ENCODE results near the gene CLDN4. TPM values are rescaled to one million over a fixed set of nuclear protein-coding genes. Genes with fewer than 3 reads are reported as not detected.
A peak's percentile ranks its signal among the peaks of the same experiment; 100 is the strongest.
"Not testable (repeated sequence)": the region's sequence is repeated elsewhere in the genome, so short reads cannot be mapped to it uniquely, and the experiment has no call there.

CLDN4 gene
- total RNA-seq, 2 experiments from 2014 or later, result 0.10 TPM; not detected in 1

DNA sequence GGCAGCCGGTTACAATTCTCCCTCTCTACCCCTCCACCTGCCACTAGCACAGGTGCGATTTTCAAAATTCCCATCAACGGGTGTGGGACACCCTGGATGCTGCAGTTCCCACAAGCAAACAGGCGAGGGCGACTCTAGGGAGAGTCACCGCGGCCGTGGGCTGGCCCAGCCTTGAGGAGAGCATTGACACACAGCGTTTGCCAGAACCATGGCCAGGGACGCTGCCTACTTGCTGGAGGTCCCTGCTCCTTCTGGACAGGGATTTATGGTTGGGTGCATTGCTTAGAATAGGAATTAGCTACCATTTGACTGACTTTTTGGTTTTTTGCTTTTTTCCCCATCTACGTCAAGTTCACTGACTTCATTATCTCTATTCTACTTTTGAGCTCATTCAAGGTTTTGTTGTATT, 19.0 kb upstream of the CLDN4 start:
- Mint-ChIP-seq H3K4me1 (no peaks in the 10 kb centered on the region), H3K27ac (no peak overlapping the region), H3K4me3 (no peak overlapping the region), H3K9me3 (no peaks in the 10 kb centered on the region), H3K27me3 (peaks cover 4% of the 10 kb centered on the region), H3K36me3 (ENCODE audit: low read depth) (no peaks in the 10 kb centered on the region)
- ChIA-PET CTCF (interaction anchor here (0.6 to 7.0 kb wide), 8 partner anchors 9 to 64 kb away, joined by 3 to 66 read pairs (median 4); no protein-coding TSS in a partner anchor), POLR2A (no interaction called here)
- DNase-seq, result peak; percentile 65

DNA sequence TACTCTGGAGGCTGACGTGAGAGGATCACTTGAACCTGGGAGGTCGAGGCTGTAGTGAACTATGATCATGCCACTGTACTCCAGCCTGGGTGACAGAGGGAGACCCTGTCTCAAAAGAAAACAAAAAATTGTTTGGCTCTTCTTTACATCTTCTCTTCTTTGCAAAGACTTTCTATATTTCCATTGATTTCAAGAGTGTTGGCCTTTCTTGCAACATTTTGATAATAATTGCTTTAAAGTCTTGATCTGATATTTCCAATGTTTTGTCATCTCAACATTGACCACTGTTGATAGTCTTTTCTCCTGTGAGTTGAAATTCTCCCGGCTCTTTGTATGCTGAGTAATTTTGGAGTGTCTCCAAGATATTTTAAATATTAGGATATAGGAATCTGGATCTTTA, 17.8 kb upstream of the CLDN4 start:
- Mint-ChIP-seq H3K9me3 (no peaks in the 10 kb centered on the region), H3K4me3 (no peak overlapping the region), H3K27me3 (peaks cover 6% of the 10 kb centered on the region), H3K36me3 (ENCODE audit: low read depth) (no peaks in the 10 kb centered on the region), H3K4me1 (no peaks in the 10 kb centered on the region), H3K27ac (no peak overlapping the region)
- POLR2A ChIA-PET, result no interaction called here
- no peak for DNase-seq
- CTCF ChIA-PET, result interaction anchor here (2.0 to 7.0 kb wide), 2 partner anchors 12 to 42 kb away, joined by 5 to 66 read pairs; no protein-coding TSS in a partner anchor

DNA sequence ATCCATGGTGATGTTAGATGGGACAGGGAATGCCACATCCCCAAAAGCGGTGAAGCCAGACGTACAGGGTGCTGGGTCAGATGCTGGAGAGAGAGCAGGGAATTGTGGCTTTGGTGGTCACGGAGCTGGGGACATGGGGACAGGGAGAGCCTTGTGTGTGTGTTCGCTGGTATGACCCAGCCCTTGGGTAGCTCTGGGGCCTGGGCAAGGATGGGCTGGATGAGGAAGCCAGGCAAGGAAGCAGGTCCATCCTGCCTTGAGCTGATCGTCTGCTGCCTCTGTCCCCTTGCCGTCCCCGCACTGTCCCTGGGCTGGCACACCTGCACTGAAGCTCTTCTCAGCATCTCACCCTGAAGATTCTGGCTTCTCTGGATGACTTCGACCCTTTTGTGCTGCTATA, 15.4 kb upstream of the CLDN4 start:
- no peaks in the 10 kb centered on the region for H3K4me1 Mint-ChIP-seq
- no peak overlapping the region for H3K4me3 Mint-ChIP-seq
- no peak overlapping the region for H3K27ac Mint-ChIP-seq
- CTCF ChIA-PET, result interaction anchor here (7.0 kb wide), 1 partner anchor 40 kb away, joined by 66 read pairs; no protein-coding TSS in a partner anchor
- H3K9me3 Mint-ChIP-seq, result no peaks in the 10 kb centered on the region
- POLR2A ChIA-PET, result interaction anchor here (1.3 kb wide), 1 partner anchor 11 kb away, joined by 4 read pairs; no protein-coding TSS in a partner anchor
- peaks cover 8% of the 10 kb centered on the region for H3K27me3 Mint-ChIP-seq
- no peak for DNase-seq
- H3K36me3 Mint-ChIP-seq (ENCODE audit: low read depth), result no peaks in the 10 kb centered on the region

DNA sequence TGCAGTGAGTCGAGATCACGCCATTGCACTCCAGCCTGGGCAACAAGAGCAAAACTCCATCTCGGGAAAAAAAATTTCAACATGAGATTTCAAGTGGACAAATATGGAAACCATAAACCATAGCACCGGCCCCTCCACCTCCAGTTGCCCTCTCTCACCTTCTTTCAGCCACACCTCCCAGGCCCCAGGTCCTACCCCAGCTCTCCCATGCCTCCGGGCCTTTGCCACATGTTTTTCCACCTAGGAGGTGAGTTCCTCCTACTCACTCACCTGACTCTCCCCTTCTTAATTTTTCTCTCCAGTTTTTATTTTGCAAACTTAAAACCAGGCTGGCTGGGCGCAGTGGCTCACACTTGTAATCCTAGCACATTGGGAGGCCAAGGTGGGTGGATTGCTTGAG, 13.7 kb upstream of the CLDN4 start:
- no peak overlapping the region for H3K27ac Mint-ChIP-seq
- POLR2A ChIA-PET, result no interaction called here
- peaks cover 8% of the 10 kb centered on the region for H3K27me3 Mint-ChIP-seq

GRCh38 chr7:73820013-73820412, 10.8 kb upstream of the CLDN4 start:
- POLR2A ChIA-PET, result no interaction called here
- peaks cover 6% of the 10 kb centered on the region for H3K27me3 Mint-ChIP-seq
- H3K36me3 Mint-ChIP-seq (ENCODE audit: low read depth), result no peaks in the 10 kb centered on the region
- H3K27ac Mint-ChIP-seq, result no peak overlapping the region
- no peaks in the 10 kb centered on the region for H3K4me1 Mint-ChIP-seq
- no peak overlapping the region for H3K4me3 Mint-ChIP-seq
- DNase-seq, result no peak
- CTCF ChIA-PET, result no interaction called here
- H3K9me3 Mint-ChIP-seq, result no peaks in the 10 kb centered on the region

More for the DNA sequence above, 13.7 kb upstream of the CLDN4 start:
- no peaks in the 10 kb centered on the region for H3K36me3 Mint-ChIP-seq (ENCODE audit: low read depth)
- CTCF ChIA-PET, result interaction anchor here (1.6 kb wide), 1 partner anchor 38 kb away, joined by 10 read pairs; no protein-coding TSS in a partner anchor
- no peaks in the 10 kb centered on the region for H3K9me3 Mint-ChIP-seq
- H3K4me3 Mint-ChIP-seq, result no peak overlapping the region
- DNase-seq, result no peak
- no peaks in the 10 kb centered on the region for H3K4me1 Mint-ChIP-seq

- H3K36me3 Mint-ChIP-seq (ENCODE audit: low read depth); H3K27ac Mint-ChIP-seq; H3K4me3 Mint-ChIP-seq; POLR2A ChIA-PET; H3K4me1 Mint-ChIP-seq; DNase-seq; H3K9me3 Mint-ChIP-seq; H3K27me3 Mint-ChIP-seq: not testable (repeated sequence)
- CTCF ChIA-PET, result interaction anchor here (1.1 to 2.4 kb wide), 2 partner anchors 33 to 385 kb away, joined by 3 to 7 read pairs; no protein-coding TSS in a partner anchor
Observed at GRCh38 chr7:73821597-73822285, 9.1 kb upstream of the CLDN4 start.

GRCh38 chr7:73822319-73823173, 8.2 kb upstream of the CLDN4 start:
- Mint-ChIP-seq H3K4me3 (no peak overlapping the region), H3K4me1 (peaks cover 13% of the 10 kb centered on the region), H3K9me3 (no peaks in the 10 kb centered on the region), H3K36me3 (ENCODE audit: low read depth) (no peaks in the 10 kb centered on the region), H3K27ac (no peak overlapping the region), H3K27me3 (peaks cover 12% of the 10 kb centered on the region)
- CTCF ChIA-PET, result interaction anchor here (0.7 to 2.4 kb wide), 4 partner anchors 11 to 204 kb away, joined by 3 to 7 read pairs (median 5); no protein-coding TSS in a partner anchor
- no peak for DNase-seq
- POLR2A ChIA-PET, result no interaction called here

- Mint-ChIP-seq H3K4me3 (no peak overlapping the region), H3K4me1 (peaks cover 19% of the 10 kb centered on the region), H3K27me3 (peaks cover 10% of the 10 kb centered on the region), H3K36me3 (ENCODE audit: low read depth) (no peaks in the 10 kb centered on the region), H3K9me3 (no peaks in the 10 kb centered on the region), H3K27ac (no peak overlapping the region)
- ChIA-PET POLR2A (no interaction called here), CTCF (interaction anchor here (1.6 to 2.4 kb wide), 3 partner anchors 12 to 204 kb away, joined by 4 to 7 read pairs (median 6); no protein-coding TSS in a partner anchor)
- no peak for DNase-seq
Observed at GRCh38 chr7:73823257-73823656, 7.5 kb upstream of the CLDN4 start.

- no peaks in the 10 kb centered on the region for H3K9me3 Mint-ChIP-seq
- H3K27ac Mint-ChIP-seq, result no peak overlapping the region
- peaks cover 10% of the 10 kb centered on the region for H3K27me3 Mint-ChIP-seq
- peaks cover 26% of the 10 kb centered on the region for H3K4me1 Mint-ChIP-seq
- POLR2A ChIA-PET, result no interaction called here
- no peak overlapping the region for H3K4me3 Mint-ChIP-seq
- no peak for DNase-seq
- no peaks in the 10 kb centered on the region for H3K36me3 Mint-ChIP-seq (ENCODE audit: low read depth)
- CTCF ChIA-PET, result interaction anchor here (1.6 to 2.4 kb wide), 4 partner anchors 12 to 203 kb away, joined by 4 to 7 read pairs (median 6); no protein-coding TSS in a partner anchor
Observed at GRCh38 chr7:73823873-73824592, 6.8 kb upstream of the CLDN4 start.

DNA sequence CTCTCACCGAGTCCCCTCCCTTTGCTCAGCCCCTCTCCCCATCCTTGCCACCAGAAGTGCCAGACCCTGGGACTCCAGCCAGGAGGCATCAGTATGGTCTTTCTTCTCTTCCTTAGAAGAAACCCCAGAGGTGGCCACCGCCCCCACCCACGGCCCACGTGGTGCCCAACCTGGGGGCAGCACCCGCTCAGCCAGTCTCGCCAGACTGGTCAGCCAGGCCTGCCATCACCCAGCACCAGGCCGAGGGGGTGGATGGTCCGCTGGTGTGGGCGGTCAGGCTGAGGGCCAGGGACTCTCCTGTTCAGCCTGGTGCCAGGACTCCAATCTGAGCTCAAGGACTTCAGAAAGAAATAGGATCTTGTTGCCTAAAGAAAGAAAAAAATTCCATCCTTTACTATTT, 5.8 kb upstream of the CLDN4 start:
- H3K9me3 Mint-ChIP-seq, result no peaks in the 10 kb centered on the region
- no peak overlapping the region for H3K27ac Mint-ChIP-seq
- no peaks in the 10 kb centered on the region for H3K36me3 Mint-ChIP-seq (ENCODE audit: low read depth)
- ChIA-PET POLR2A (no interaction called here), CTCF (interaction anchor here (1.6 to 3.9 kb wide), 2 partner anchors 13 to 31 kb away, joined by 5 to 39 read pairs; no protein-coding TSS in a partner anchor)
- H3K27me3 Mint-ChIP-seq, result peaks cover 10% of the 10 kb centered on the region
- peaks cover 32% of the 10 kb centered on the region for H3K4me1 Mint-ChIP-seq
- no peak overlapping the region for H3K4me3 Mint-ChIP-seq
- no peak for DNase-seq

- H3K36me3 Mint-ChIP-seq (ENCODE audit: low read depth), result no peaks in the 10 kb centered on the region
Observed at GRCh38 chr7:73827567-73828106, 3.2 kb upstream of the CLDN4 start.

DNA sequence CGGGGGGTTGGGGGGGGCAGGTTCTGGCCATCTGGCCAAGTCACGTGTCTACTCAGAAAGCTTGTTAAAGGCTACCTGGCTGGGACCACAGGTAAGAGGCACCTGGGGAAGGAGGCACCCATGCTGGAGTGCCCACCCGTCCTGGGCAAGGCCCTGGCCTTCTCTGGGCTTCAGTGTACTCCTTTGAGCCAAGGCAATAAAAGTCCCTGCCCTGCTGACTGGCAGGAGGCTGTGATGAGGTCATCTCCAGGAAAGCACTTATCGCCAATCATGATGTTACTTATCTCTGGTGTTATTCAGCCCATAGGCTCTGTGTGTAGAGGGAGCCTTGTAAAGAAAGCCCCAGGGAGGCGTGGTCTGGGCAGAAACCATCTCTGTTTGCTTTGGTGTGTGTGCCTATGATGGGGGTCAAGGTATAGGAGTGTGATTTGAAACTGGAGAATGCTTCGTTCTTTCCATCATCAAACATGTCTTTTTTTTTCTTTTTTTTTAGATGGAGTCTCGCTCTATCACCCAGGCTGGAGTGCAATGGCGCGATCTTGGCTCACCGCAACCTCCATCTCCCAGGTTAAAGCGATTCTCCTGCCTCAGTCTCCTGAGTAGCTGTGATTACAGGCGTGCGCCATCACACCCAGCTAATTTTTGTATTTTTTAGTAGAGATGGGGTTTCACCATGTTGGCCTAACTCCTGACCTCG, 2.5 kb upstream of the CLDN4 start:
- Mint-ChIP-seq H3K4me1 (peaks cover 32% of the 10 kb centered on the region), H3K27me3 (peaks cover 9% of the 10 kb centered on the region), H3K36me3 (ENCODE audit: low read depth) (no peaks in the 10 kb centered on the region), H3K4me3 (no peak overlapping the region), H3K27ac (no peak overlapping the region), H3K9me3 (no peaks in the 10 kb centered on the region)
- POLR2A ChIA-PET, result interaction anchor here (1.4 kb wide), 1 partner anchor 14 kb away, joined by 4 read pairs; the partner anchor contains the start of gene METTL27
- CTCF ChIA-PET, result interaction anchor here (1.2 to 3.9 kb wide), 2 partner anchors 14 to 27 kb away, joined by 3 to 39 read pairs; partner anchors contain the start of gene METTL27
- peak; percentile 23 for DNase-seq

More at GRCh38 chr7:73827567-73828106, 3.2 kb upstream of the CLDN4 start:
- CTCF ChIA-PET, result interaction anchor here (0.8 to 3.9 kb wide), 4 partner anchors 15 to 28 kb away, joined by 3 to 39 read pairs (median 4); partner anchors contain the start of gene METTL27
- H3K4me1 Mint-ChIP-seq, result peaks cover 32% of the 10 kb centered on the region
- POLR2A ChIA-PET, result interaction anchor here (1.4 kb wide), 1 partner anchor 15 kb away, joined by 4 read pairs; the partner anchor contains the start of gene METTL27
- no peak overlapping the region for H3K27ac Mint-ChIP-seq
- H3K4me3 Mint-ChIP-seq, result no peak overlapping the region
- H3K9me3 Mint-ChIP-seq, result no peaks in the 10 kb centered on the region
- H3K27me3 Mint-ChIP-seq, result peaks cover 10% of the 10 kb centered on the region
- no peak for DNase-seq
